ENCODE data around the gene C2orf72. TPM values are rescaled to one million over a fixed set of nuclear protein-coding genes. Genes with fewer than 3 reads are reported as not detected.

The C2orf72 gene
- total and polyA plus RNA-seq, 2 donors (not counting 3 experiments of a cell fraction or from before 2014, with no cell fraction given): 0.01 to 0.11 TPM

DNA sequence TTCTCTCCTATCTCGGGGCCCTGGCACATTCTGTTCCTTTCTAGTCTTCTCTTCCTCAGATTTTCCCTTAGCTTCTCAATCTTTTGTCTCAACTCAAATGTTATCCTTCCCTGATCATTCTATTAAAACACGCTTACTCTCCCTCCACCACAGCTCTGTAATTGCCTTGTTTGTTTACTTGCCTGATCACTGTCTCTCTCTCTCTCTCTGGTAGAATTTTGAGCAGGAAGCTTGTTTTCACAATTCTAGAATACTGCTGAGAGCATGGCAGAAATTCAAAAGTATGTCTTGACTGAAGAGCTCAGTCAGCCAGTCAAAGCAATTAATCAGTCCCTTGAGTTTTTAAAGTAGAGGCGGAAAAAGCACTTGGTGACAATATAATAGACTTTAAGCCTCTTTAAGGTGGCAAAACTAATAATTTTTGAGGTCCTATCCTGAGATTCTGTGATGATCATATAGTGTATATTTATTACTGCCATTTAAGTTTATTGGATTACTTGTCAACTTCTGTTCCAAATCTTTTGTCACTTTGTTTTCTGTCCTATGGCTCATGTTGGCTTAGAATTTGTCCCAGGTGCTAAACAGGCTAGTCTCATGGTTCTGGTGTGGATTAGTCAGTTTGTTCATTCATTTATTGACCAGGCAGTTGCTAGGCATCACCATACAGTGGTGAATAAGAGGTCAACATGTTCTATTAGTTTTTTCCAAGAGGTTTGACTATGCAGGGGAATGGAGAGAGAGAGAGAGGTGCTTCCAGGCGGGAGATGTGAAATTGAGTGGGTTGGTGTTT is 21.6 kb downstream of the C2orf72 start:
- intact Hi-C loops (cut with micrococcal nuclease) (no loop called here), dilution Hi-C loops (cut with MboI; ENCODE audit: extremely low pct_ligation_motif_present, low sequenced_read_pairs) (no loop called here)
- H3K79me2 ChIP-seq (ENCODE audit: control insufficient read depth, insufficient read depth, low read length): peaks cover 61% of the 10 kb centered on the region
- no peaks in the 10 kb centered on the region for H3K9me1 ChIP-seq (replicated peaks; ENCODE audit: control insufficient read depth, extremely low read depth, insufficient read depth, low read length)
- ChIA-PET POLR2A (no interaction called here), CTCF (interaction anchor here (1.3 to 1.8 kb wide), 2 partner anchors 45 to 234 kb away, joined by 3 to 5 read pairs; no protein-coding TSS in a partner anchor)
- peak overlapping the region; percentile 86 for H3K4me2 ChIP-seq (ENCODE audit: insufficient read depth, low read length)
- TF ChIP-seq, protein P1, sequence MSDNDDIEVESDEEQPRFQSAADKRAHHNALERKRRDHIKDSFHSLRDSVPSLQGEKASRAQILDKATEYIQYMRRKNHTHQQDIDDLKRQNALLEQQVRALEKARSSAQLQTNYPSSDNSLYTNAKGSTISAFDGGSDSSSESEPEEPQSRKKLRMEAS (IDR thresholded peaks at IDR 0.05; ENCODE audit: insufficient read depth, insufficient read length): no peak
- TF ChIP-seq, protein P2, sequence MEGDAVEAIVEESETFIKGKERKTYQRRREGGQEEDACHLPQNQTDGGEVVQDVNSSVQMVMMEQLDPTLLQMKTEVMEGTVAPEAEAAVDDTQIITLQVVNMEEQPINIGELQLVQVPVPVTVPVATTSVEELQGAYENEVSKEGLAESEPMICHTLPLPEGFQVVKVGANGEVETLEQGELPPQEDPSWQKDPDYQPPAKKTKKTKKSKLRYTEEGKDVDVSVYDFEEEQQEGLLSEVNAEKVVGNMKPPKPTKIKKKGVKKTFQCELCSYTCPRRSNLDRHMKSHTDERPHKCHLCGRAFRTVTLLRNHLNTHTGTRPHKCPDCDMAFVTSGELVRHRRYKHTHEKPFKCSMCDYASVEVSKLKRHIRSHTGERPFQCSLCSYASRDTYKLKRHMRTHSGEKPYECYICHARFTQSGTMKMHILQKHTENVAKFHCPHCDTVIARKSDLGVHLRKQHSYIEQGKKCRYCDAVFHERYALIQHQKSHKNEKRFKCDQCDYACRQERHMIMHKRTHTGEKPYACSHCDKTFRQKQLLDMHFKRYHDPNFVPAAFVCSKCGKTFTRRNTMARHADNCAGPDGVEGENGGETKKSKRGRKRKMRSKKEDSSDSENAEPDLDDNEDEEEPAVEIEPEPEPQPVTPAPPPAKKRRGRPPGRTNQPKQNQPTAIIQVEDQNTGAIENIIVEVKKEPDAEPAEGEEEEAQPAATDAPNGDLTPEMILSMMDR (IDR thresholded peaks at IDR 0.05; ENCODE audit: extremely low read depth in 1 of 2, insufficient read depth in 1 of 2, low read depth in 1 of 2, low read length in 2 of 2): no peak
- TF ChIP-seq GATA2 (IDR thresholded peaks at IDR 0.05; ENCODE audit: insufficient read depth, insufficient read length, low read depth, low read length) (no peak), EZH2 (IDR thresholded peaks at IDR 0.05; ENCODE audit: borderline replicate concordance, low read depth, low read length, severe bottlenecking) (no peak), MYC (IDR thresholded peaks at IDR 0.05; ENCODE audit: low read depth, low read length) (no peak), FOS (IDR thresholded peaks at IDR 0.05; ENCODE audit: borderline replicate concordance, insufficient read depth, low read length) (no peak), POLR2A (IDR thresholded peaks at IDR 0.05; ENCODE audit: low read depth, low read length) (no peak), POLR2AphosphoS5 (IDR thresholded peaks at IDR 0.05; ENCODE audit: insufficient read depth, low read depth, low read length) (no peak), JUN (IDR thresholded peaks at IDR 0.05; ENCODE audit: borderline replicate concordance, insufficient read depth, insufficient read length, low read depth) (no peak)
- DNase-seq (ENCODE audit: low read depth, low spot score) (no peak), FAIRE-seq (no peak)
- peaks cover 0 to 3% of the 10 kb centered on the region in 2 experiments for H3K27me3 ChIP-seq (ENCODE audit: control insufficient read depth in 2 of 2, insufficient read depth in 2 of 2, low read length in 2 of 2)
- H3K4me1 ChIP-seq (ENCODE audit: control insufficient read depth, extremely low read depth, insufficient read depth, low read length): peaks cover 22% of the 10 kb centered on the region
- no peak overlapping the region for H3K27ac ChIP-seq (ENCODE audit: insufficient read depth, low read depth, low read length)
- H3K36me3 ChIP-seq (ENCODE audit: control insufficient read depth in 2 of 2, extremely low read depth in 1 of 2, insufficient read depth in 2 of 2, low read length in 2 of 2): peaks cover 10 to 14% of the 10 kb centered on the region in 2 experiments
- H3K4me3 ChIP-seq (replicated peaks in 1 of 3; ENCODE audit: insufficient read depth in 1 of 3, low read depth in 1 of 3, low read length in 3 of 3): no peak overlapping the region
- H3K9me3 ChIP-seq (replicated peaks; ENCODE audit: control insufficient read depth, insufficient read depth, low read length): no peaks in the 10 kb centered on the region
- BruUV-seq (replicated peaks): no TSS peak
- H4K20me1 ChIP-seq (replicated peaks; ENCODE audit: control insufficient read depth, extremely low read depth, insufficient read depth, low read length): peaks cover 2% of the 10 kb centered on the region
- no peak overlapping the region for H2AFZ ChIP-seq (ENCODE audit: low read depth, low read length)
- H3K9ac ChIP-seq (replicated peaks; ENCODE audit: extremely low read depth, insufficient read depth, low read length): no peak overlapping the region

All from endothelial cell of umbilical vein (primary cell).